Panc1 (cell line): Measurements from ENCODE around the gene ZNF831.

Experiments
- CTCF ChIP-seq: fragments of 450-650 bp; IDR thresholded peaks from 2 replicates; pipeline ENCODE4 v1.5.1; 2017; ENCODE audit warnings: mild to moderate bottlenecking
- POLR2AphosphoS5 ChIP-seq: IDR thresholded peaks from 2 replicates; pipeline ENCODE4 v1.6.1; 2012; ENCODE audit warnings: mild to moderate bottlenecking, low read depth, low read length, moderate library complexity
- REST ChIP-seq, 2 experiments: IDR thresholded peaks; 2 replicates each; pipeline ENCODE4 v1.6.1; 2011 to 2012; ENCODE audit warnings: low read depth in 2 of 2, control low read depth in 1 of 2, low read length in 1 of 2, mild to moderate bottlenecking in 1 of 2, moderate library complexity in 1 of 2; ENCODE audit not compliant: insufficient read depth in 1 of 2
- SIN3A ChIP-seq: IDR thresholded peaks from 2 replicates; pipeline ENCODE4 v1.6.1; 2012; ENCODE audit warnings: low read depth, mild to moderate bottlenecking, low read length, moderate library complexity, borderline replicate concordance; ENCODE audit not compliant: insufficient read depth
- TCF7L2 ChIP-seq: IDR thresholded peaks from 2 replicates; pipeline ENCODE4 v1.6.1; 2011; ENCODE audit warnings: mild to moderate bottlenecking, low read depth, low read length, inconsistent platforms

DNA sequence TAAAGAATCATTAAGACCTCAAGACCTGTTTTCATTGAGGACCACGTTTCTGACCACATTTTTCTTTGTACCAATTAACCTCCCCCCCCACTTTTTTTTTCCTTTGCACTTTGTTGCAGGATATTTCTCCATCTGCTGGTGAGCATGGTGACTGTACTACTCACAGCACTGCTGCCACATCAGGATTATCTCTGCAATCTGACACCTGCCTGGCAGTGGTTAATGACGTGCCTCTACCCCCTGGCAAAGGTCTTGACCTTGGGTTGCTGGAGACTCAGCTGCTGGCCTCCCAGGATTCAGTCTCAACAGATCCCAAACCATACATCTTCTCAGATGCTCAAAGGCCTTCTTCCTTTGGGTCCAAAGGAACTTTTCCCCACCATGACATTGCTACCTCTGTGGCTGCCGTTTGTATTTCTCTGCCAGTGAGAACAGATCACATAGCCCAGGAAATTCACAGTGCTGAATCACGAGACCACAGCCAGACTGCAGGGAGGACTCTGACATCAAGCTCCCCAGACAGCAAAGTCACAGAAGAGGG is 90.2 kb downstream of the ZNF831 start:
- TF ChIP-seq CTCF (no peak), POLR2AphosphoS5 (no peak), REST (IDR thresholded peaks at IDR 0.05; ENCODE audit: insufficient read depth in 1 of 2, low read depth in 2 of 2, low read length in 1 of 2) (no peak), TCF7L2 (no peak), SIN3A (no peak)
